HEK293 (cell line): ENCODE measurements around the gene PPY.

Source experiments
- BCL11A ChIP-seq: fragments of 450-650 bp; formaldehyde crosslinking; IDR thresholded peaks from 2 replicates; pipeline ENCODE4 v1.5.1; 2016; ENCODE audit warnings: low read depth, missing biosample characterization, missing genetic modification characterization
- GFI1B ChIP-seq: fragments of 450-650 bp; formaldehyde crosslinking; IDR thresholded peaks from 2 replicates; pipeline ENCODE4 v1.5.1; 2016; ENCODE audit warnings: missing biosample characterization, missing genetic modification characterization
- HOXA7 ChIP-seq: sonication (generic); formaldehyde crosslinking; IDR thresholded peaks from 2 replicates; pipeline ENCODE4 v1.8.1; 2022; ENCODE audit warnings: missing genetic modification reagents, borderline replicate concordance
- KLF7 ChIP-seq: fragments of 450-650 bp; formaldehyde crosslinking; IDR thresholded peaks from 2 replicates; pipeline ENCODE4 v1.5.1; 2016; ENCODE audit warnings: missing biosample characterization, missing genetic modification characterization, borderline replicate concordance
- MZF1 ChIP-seq: fragments of 450-650 bp; formaldehyde crosslinking; IDR thresholded peaks from 2 replicates; pipeline ENCODE4 v1.5.1; 2017; ENCODE audit warnings: missing biosample characterization, missing genetic modification characterization, borderline replicate concordance
- SALL2 ChIP-seq: fragments of 450-650 bp; formaldehyde crosslinking; IDR thresholded peaks from 2 replicates; pipeline ENCODE4 v1.5.0; 2017; ENCODE audit warnings: missing biosample characterization, mild to moderate bottlenecking, missing genetic modification characterization, borderline replicate concordance
- YY1 ChIP-seq: fragments of 450-650 bp; formaldehyde crosslinking; IDR thresholded peaks from 2 replicates; pipeline ENCODE4 v1.5.1; 2018; ENCODE audit warnings: missing biosample characterization, missing genetic modification characterization
- ZFHX2 ChIP-seq: fragments of 450-650 bp; formaldehyde crosslinking; conservative IDR thresholded peaks from 2 replicates; pipeline ENCODE4 v1.5.1; 2016; ENCODE audit warnings: missing biosample characterization, missing genetic modification characterization
- ZNF132 ChIP-seq: fragments of 450-650 bp; formaldehyde crosslinking; IDR thresholded peaks from 2 replicates; pipeline ENCODE4 v1.5.1; 2017; ENCODE audit warnings: missing biosample characterization, missing genetic modification characterization, borderline replicate concordance
- ZNF148 ChIP-seq: fragments of 450-650 bp; formaldehyde crosslinking; IDR thresholded peaks from 2 replicates; pipeline ENCODE4 v1.5.0; 2017; ENCODE audit warnings: missing biosample characterization, missing genetic modification characterization, borderline replicate concordance
- ZNF157 ChIP-seq: fragments of 450-650 bp; formaldehyde crosslinking; IDR thresholded peaks from 2 replicates; pipeline ENCODE4 v1.5.1; 2016; ENCODE audit warnings: missing biosample characterization, missing genetic modification characterization
- ZNF174 ChIP-seq: fragments of 450-650 bp; formaldehyde crosslinking; IDR thresholded peaks from 2 replicates; pipeline ENCODE4 v1.5.0; 2017; ENCODE audit warnings: missing biosample characterization, mild to moderate bottlenecking, missing genetic modification characterization
- ZNF280C ChIP-seq: fragments of 450-650 bp; formaldehyde crosslinking; IDR thresholded peaks from 2 replicates; pipeline ENCODE4 v1.5.1; 2016; ENCODE audit warnings: missing biosample characterization, missing genetic modification characterization
- ZNF292 ChIP-seq: fragments of 450-650 bp; formaldehyde crosslinking; IDR thresholded peaks from 2 replicates; pipeline ENCODE4 v1.5.1; 2016; ENCODE audit warnings: low read depth, missing biosample characterization, missing genetic modification characterization, borderline replicate concordance
- ZNF558 ChIP-seq: fragments of 450-650 bp; formaldehyde crosslinking; IDR thresholded peaks from 2 replicates; pipeline ENCODE4 v1.5.1; 2016; ENCODE audit warnings: missing biosample characterization, missing genetic modification characterization
- ZNF560 ChIP-seq: fragments of 450-650 bp; formaldehyde crosslinking; IDR thresholded peaks from 2 replicates; pipeline ENCODE4 v1.5.1; 2017; ENCODE audit warnings: missing biosample characterization, missing genetic modification characterization, borderline replicate concordance
- ZNF585B ChIP-seq: fragments of 450-650 bp; formaldehyde crosslinking; IDR thresholded peaks from 2 replicates; pipeline ENCODE4 v1.5.1; 2016; ENCODE audit warnings: missing biosample characterization, missing genetic modification characterization
- ZNF629 ChIP-seq: fragments of 450-650 bp; formaldehyde crosslinking; IDR thresholded peaks from 2 replicates; pipeline ENCODE4 v1.5.1; 2017; ENCODE audit warnings: missing biosample characterization, missing genetic modification characterization
- ZNF777 ChIP-seq: fragments of 450-650 bp; formaldehyde crosslinking; IDR thresholded peaks from 2 replicates; pipeline ENCODE4 v1.5.1; 2017; ENCODE audit warnings: missing biosample characterization, missing genetic modification characterization, borderline replicate concordance
- ZSCAN23 ChIP-seq: fragments of 450-650 bp; formaldehyde crosslinking; IDR thresholded peaks from 2 replicates; pipeline ENCODE4 v1.5.1; 2016; ENCODE audit warnings: missing biosample characterization, missing genetic modification characterization
- ZXDB ChIP-seq: fragments of 450-650 bp; formaldehyde crosslinking; IDR thresholded peaks from 2 replicates; pipeline ENCODE4 v1.5.1; 2016; ENCODE audit warnings: missing biosample characterization, missing genetic modification characterization
- TF ChIP-seq, protein P1 (sequence below): fragments of 450-650 bp; formaldehyde crosslinking; IDR thresholded peaks from 2 replicates; pipeline ENCODE4 v1.5.1; 2016; ENCODE audit warnings: missing biosample characterization, missing genetic modification characterization
- TF ChIP-seq, protein P2 (sequence below): fragments of 450-650 bp; formaldehyde crosslinking; conservative IDR thresholded peaks from 2 replicates; pipeline ENCODE4 v1.5.1; 2016; ENCODE audit warnings: low read depth, missing biosample characterization, missing genetic modification characterization
- TF ChIP-seq, protein P3 (sequence below): fragments of 450-650 bp; formaldehyde crosslinking; IDR thresholded peaks from 2 replicates; pipeline ENCODE4 v1.5.1; 2016; ENCODE audit warnings: missing biosample characterization, missing genetic modification characterization

The PPY gene

GRCh38 chr17:43906951-43907424, 35.3 kb downstream of the PPY start (continued):
- TF ChIP-seq, protein P1, sequence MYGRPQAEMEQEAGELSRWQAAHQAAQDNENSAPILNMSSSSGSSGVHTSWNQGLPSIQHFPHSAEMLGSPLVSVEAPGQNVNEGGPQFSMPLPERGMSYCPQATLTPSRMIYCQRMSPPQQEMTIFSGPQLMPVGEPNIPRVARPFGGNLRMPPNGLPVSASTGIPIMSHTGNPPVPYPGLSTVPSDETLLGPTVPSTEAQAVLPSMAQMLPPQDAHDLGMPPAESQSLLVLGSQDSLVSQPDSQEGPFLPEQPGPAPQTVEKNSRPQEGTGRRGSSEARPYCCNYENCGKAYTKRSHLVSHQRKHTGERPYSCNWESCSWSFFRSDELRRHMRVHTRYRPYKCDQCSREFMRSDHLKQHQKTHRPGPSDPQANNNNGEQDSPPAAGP (tag by site-specific recombination): no peak
- TF ChIP-seq ZFHX2 (tag by site-specific recombination) (no peak), BCL11A (tag by site-specific recombination) (no peak), ZNF148 (no peak), ZNF157 (tag by site-specific recombination) (no peak), ZNF292 (no peak), ZNF280C (tag by site-specific recombination) (no peak), ZNF777 (tag by site-specific recombination) (peak; percentile 77; the same call in 1 of the 2 replicates), GFI1B (tag by site-specific recombination) (0 out of 2 replicates have a peak, but pooled peaks have one; percentile 15), ZNF132 (tag by site-specific recombination) (no peak), SALL2 (tag by site-specific recombination) (no peak), ZNF629 (peak; percentile 40; the same call in 1 of the 2 replicates), ZNF558 (tag by site-specific recombination) (no peak), MZF1 (tag by site-specific recombination) (no peak), YY1 (tag by site-specific recombination) (no peak), ZNF585B (no peak), ZNF174 (tag by site-specific recombination) (no peak), ZNF560 (tag by site-specific recombination) (no peak), HOXA7 (CRISPR knock-in tag) (no peak), ZSCAN23 (tag by site-specific recombination) (no peak), ZXDB (no peak), KLF7 (tag by site-specific recombination) (no peak)
- TF ChIP-seq, protein P2, sequence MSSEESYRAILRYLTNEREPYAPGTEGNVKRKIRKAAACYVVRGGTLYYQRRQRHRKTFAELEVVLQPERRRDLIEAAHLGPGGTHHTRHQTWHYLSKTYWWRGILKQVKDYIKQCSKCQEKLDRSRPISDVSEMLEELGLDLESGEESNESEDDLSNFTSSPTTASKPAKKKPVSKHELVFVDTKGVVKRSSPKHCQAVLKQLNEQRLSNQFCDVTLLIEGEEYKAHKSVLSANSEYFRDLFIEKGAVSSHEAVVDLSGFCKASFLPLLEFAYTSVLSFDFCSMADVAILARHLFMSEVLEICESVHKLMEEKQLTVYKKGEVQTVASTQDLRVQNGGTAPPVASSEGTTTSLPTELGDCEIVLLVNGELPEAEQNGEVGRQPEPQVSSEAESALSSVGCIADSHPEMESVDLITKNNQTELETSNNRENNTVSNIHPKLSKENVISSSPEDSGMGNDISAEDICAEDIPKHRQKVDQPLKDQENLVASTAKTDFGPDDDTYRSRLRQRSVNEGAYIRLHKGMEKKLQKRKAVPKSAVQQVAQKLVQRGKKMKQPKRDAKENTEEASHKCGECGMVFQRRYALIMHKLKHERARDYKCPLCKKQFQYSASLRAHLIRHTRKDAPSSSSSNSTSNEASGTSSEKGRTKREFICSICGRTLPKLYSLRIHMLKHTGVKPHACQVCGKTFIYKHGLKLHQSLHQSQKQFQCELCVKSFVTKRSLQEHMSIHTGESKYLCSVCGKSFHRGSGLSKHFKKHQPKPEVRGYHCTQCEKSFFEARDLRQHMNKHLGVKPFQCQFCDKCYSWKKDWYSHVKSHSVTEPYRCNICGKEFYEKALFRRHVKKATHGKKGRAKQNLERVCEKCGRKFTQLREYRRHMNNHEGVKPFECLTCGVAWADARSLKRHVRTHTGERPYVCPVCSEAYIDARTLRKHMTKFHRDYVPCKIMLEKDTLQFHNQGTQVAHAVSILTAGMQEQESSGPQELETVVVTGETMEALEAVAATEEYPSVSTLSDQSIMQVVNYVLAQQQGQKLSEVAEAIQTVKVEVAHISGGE (tag by site-specific recombination): peak; percentile 58; the same call in 1 of the 2 replicates
- TF ChIP-seq, protein P3, sequence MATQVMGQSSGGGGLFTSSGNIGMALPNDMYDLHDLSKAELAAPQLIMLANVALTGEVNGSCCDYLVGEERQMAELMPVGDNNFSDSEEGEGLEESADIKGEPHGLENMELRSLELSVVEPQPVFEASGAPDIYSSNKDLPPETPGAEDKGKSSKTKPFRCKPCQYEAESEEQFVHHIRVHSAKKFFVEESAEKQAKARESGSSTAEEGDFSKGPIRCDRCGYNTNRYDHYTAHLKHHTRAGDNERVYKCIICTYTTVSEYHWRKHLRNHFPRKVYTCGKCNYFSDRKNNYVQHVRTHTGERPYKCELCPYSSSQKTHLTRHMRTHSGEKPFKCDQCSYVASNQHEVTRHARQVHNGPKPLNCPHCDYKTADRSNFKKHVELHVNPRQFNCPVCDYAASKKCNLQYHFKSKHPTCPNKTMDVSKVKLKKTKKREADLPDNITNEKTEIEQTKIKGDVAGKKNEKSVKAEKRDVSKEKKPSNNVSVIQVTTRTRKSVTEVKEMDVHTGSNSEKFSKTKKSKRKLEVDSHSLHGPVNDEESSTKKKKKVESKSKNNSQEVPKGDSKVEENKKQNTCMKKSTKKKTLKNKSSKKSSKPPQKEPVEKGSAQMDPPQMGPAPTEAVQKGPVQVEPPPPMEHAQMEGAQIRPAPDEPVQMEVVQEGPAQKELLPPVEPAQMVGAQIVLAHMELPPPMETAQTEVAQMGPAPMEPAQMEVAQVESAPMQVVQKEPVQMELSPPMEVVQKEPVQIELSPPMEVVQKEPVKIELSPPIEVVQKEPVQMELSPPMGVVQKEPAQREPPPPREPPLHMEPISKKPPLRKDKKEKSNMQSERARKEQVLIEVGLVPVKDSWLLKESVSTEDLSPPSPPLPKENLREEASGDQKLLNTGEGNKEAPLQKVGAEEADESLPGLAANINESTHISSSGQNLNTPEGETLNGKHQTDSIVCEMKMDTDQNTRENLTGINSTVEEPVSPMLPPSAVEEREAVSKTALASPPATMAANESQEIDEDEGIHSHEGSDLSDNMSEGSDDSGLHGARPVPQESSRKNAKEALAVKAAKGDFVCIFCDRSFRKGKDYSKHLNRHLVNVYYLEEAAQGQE: no peak
